MM.1S (cell line): Measurements from ENCODE around the gene DAAM1.

ENCODE experiments used
- EZH2 ChIP-seq: fragments of 300-600 bp; sonication (generic); optimal IDR thresholded peaks from 2 replicates; pipeline ENCODE3; 2017; ENCODE audit warnings: low read depth, mild to moderate bottlenecking, antibody characterized with exemption, low read length, mixed read lengths
- EZH2phosphoT487 ChIP-seq: fragments of 300-600 bp; sonication (generic); IDR thresholded peaks from 2 replicates; pipeline ENCODE4 v1.6.1; 2018; ENCODE audit warnings: antibody characterized with exemption, low read length
- TF ChIP-seq, protein P1 (sequence below): fragments of 300-600 bp; sonication (generic); IDR thresholded peaks from 2 replicates; pipeline ENCODE4 v1.5.1; 2016; ENCODE audit warnings: antibody characterized with exemption, low read length, mixed read lengths

DNA sequence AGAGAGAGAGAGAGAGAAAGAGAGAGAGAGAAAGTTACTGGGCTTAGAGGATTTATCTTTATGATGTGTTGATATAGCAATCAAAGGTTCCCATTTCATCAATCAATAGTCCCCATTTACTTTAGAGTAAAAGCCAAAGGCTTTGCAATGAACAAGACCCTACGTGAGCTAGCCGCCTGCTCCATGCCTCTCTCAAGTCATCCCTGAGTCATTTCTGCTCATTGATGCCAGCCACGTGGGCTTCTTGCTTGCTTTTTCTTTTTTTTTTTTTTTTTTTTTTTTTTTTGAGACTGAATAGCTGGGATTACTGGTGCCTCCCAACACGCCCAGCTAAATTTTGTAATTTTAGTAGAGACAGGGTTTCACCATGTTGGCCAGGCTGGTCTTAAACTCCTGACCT is 205.8 kb downstream of the DAAM1 start:
- TF ChIP-seq, protein P1, sequence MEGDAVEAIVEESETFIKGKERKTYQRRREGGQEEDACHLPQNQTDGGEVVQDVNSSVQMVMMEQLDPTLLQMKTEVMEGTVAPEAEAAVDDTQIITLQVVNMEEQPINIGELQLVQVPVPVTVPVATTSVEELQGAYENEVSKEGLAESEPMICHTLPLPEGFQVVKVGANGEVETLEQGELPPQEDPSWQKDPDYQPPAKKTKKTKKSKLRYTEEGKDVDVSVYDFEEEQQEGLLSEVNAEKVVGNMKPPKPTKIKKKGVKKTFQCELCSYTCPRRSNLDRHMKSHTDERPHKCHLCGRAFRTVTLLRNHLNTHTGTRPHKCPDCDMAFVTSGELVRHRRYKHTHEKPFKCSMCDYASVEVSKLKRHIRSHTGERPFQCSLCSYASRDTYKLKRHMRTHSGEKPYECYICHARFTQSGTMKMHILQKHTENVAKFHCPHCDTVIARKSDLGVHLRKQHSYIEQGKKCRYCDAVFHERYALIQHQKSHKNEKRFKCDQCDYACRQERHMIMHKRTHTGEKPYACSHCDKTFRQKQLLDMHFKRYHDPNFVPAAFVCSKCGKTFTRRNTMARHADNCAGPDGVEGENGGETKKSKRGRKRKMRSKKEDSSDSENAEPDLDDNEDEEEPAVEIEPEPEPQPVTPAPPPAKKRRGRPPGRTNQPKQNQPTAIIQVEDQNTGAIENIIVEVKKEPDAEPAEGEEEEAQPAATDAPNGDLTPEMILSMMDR: no peak
- TF ChIP-seq EZH2 (no peak), EZH2phosphoT487 (no peak)
